ENCODE data around the gene VAPB. TPM values are rescaled to one million over a fixed set of nuclear protein-coding genes. Genes with fewer than 3 reads are reported as not detected.
"Not testable (repeated sequence)": the region's sequence is repeated elsewhere in the genome, so short reads cannot be mapped to it uniquely, and the experiment has no call there.

Gene VAPB
- total and polyA plus RNA-seq, 2 of the 4 experiments (the other 2 are of a cell fraction), result 9.1 to 26.0 TPM

GRCh38 chr20:58373296-58373695, 15.7 kb upstream of the VAPB start:
- DNase-seq; H4K20me1 ChIP-seq (ENCODE audit: insufficient read depth, low read length); H2BK5ac ChIP-seq (ENCODE audit: low read depth, low read length, poor library complexity, severe bottlenecking); ATAC-seq (ENCODE audit: low read depth); H3K27ac ChIP-seq (ENCODE audit: insufficient read depth, low read length); H2AFZ ChIP-seq (replicated peaks; ENCODE audit: low read length, poor library complexity); H3K9ac ChIP-seq (ENCODE audit: low read depth, low read length); H3K9me3 ChIP-seq (ENCODE audit: control insufficient read depth, insufficient read depth, low read length); BruUV-seq (replicated peaks); H3K56ac ChIP-seq (ENCODE audit: extremely low read depth, insufficient read depth, low read length); H4K8ac ChIP-seq (ENCODE audit: low read depth in 2 of 2, low read length in 2 of 2); H3K23ac ChIP-seq (ENCODE audit: low read depth, low read length); H2BK15ac ChIP-seq (ENCODE audit: low read depth, low read length); CTCF ChIA-PET; H3K9me1 ChIP-seq (ENCODE audit: insufficient read depth, low read length); H4K5ac ChIP-seq (ENCODE audit: low read depth, low read length); H3K4ac ChIP-seq (ENCODE audit: low read depth, low read length); H4K91ac ChIP-seq (ENCODE audit: insufficient read depth, low read depth, low read length); H2AK9ac ChIP-seq (replicated peaks; ENCODE audit: low read depth, low read length, poor library complexity); H3K14ac ChIP-seq (replicated peaks; ENCODE audit: low read depth, low read length); H2BK20ac ChIP-seq (ENCODE audit: low read depth, low read length); POLR2A ChIA-PET (ENCODE audit: unreplicated experiment); H3K27me3 ChIP-seq (ENCODE audit: control insufficient read depth, insufficient read depth, low read length); H2AK5ac ChIP-seq (ENCODE audit: low read depth, low read length); in situ Hi-C loops (cut with MboI; ENCODE audit: low sequenced_read_pairs); dilution Hi-C loops (cut with HindIII; ENCODE audit: low sequenced_read_pairs, unreplicated experiment); H3K36me3 ChIP-seq (ENCODE audit: control insufficient read depth, insufficient read depth, low read length); H3K79me1 ChIP-seq (ENCODE audit: low read depth in 1 of 2, low read length in 2 of 2); intact Hi-C loops (cut with micrococcal nuclease); H3K4me3 ChIP-seq (ENCODE audit: insufficient read depth, low read depth, low read length); H3K4me1 ChIP-seq (ENCODE audit: control insufficient read depth, insufficient read depth, low read length); H2BK120ac ChIP-seq (ENCODE audit: low read depth, low read length); H3K4me2 ChIP-seq (ENCODE audit: low read depth, low read length); H3K18ac ChIP-seq (ENCODE audit: low read depth, low read length): not testable (repeated sequence)
- 90% methylated on average over 4 of the region's 8 CpGs; no CpG with 5 or more reads in 1 of the 2 experiments for WGBS, 2 experiments (ENCODE audit: extremely low coverage in 2 of 2, insufficient read length in 1 of 2)

Data from IMR-90 (cell line).